ENCODE results near the gene SOBP.

Gene SOBP

GRCh38 chr6:107493158-107494057 lies 3.5 kb downstream of the SOBP start (continued):
- TF ChIP-seq, protein P1, sequence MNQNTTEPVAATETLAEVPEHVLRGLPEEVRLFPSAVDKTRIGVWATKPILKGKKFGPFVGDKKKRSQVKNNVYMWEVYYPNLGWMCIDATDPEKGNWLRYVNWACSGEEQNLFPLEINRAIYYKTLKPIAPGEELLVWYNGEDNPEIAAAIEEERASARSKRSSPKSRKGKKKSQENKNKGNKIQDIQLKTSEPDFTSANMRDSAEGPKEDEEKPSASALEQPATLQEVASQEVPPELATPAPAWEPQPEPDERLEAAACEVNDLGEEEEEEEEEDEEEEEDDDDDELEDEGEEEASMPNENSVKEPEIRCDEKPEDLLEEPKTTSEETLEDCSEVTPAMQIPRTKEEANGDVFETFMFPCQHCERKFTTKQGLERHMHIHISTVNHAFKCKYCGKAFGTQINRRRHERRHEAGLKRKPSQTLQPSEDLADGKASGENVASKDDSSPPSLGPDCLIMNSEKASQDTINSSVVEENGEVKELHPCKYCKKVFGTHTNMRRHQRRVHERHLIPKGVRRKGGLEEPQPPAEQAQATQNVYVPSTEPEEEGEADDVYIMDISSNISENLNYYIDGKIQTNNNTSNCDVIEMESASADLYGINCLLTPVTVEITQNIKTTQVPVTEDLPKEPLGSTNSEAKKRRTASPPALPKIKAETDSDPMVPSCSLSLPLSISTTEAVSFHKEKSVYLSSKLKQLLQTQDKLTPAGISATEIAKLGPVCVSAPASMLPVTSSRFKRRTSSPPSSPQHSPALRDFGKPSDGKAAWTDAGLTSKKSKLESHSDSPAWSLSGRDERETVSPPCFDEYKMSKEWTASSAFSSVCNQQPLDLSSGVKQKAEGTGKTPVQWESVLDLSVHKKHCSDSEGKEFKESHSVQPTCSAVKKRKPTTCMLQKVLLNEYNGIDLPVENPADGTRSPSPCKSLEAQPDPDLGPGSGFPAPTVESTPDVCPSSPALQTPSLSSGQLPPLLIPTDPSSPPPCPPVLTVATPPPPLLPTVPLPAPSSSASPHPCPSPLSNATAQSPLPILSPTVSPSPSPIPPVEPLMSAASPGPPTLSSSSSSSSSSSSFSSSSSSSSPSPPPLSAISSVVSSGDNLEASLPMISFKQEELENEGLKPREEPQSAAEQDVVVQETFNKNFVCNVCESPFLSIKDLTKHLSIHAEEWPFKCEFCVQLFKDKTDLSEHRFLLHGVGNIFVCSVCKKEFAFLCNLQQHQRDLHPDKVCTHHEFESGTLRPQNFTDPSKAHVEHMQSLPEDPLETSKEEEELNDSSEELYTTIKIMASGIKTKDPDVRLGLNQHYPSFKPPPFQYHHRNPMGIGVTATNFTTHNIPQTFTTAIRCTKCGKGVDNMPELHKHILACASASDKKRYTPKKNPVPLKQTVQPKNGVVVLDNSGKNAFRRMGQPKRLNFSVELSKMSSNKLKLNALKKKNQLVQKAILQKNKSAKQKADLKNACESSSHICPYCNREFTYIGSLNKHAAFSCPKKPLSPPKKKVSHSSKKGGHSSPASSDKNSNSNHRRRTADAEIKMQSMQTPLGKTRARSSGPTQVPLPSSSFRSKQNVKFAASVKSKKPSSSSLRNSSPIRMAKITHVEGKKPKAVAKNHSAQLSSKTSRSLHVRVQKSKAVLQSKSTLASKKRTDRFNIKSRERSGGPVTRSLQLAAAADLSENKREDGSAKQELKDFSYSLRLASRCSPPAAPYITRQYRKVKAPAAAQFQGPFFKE (tag by site-specific recombination; IDR thresholded peaks at IDR 0.05; ENCODE audit: borderline replicate concordance): no peak
- TF ChIP-seq KLF16 (tag by site-specific recombination; IDR thresholded peaks at IDR 0.05) (no peak; the same call in 1 of the 2 replicates), ZBTB48 (tag by site-specific recombination; IDR thresholded peaks at IDR 0.05) (peak; percentile 89), HOXC10 (CRISPR knock-in tag; IDR thresholded peaks at IDR 0.05) (no peak), ZNF248 (tag by site-specific recombination; IDR thresholded peaks at IDR 0.05) (no peak), ZNF184 (tag by site-specific recombination; IDR thresholded peaks at IDR 0.05) (no peak), ZNF544 (tag by site-specific recombination; IDR thresholded peaks at IDR 0.05) (no peak), ZNF423 (tag by site-specific recombination; IDR thresholded peaks at IDR 0.05) (0 out of 2 replicates have a peak, but pooled peaks have one; percentile 22), ZNF112 (tag by site-specific recombination; IDR thresholded peaks at IDR 0.05) (no peak), SCRT1 (tag by site-specific recombination; IDR thresholded peaks at IDR 0.05; ENCODE audit: borderline replicate concordance) (no peak)

GRCh38 chr6:107495196-107495643 lies 5.3 kb downstream of the SOBP start:
- CTCF ChIA-PET: interaction anchor here (3.3 kb wide), 1 partner anchor 177 kb away, joined by 12 read pairs; no protein-coding TSS in a partner anchor
- Histone ChIP-seq H3K4me1 (ENCODE audit: control insufficient read depth, insufficient read depth, low read length) (peaks cover 55% of the 10 kb centered on the region), H3K27ac (ENCODE audit: extremely low read depth, low read depth, low read length) (peak overlapping the region; percentile 0; the same call in 1 of the 2 replicates), H3K36me3 (ENCODE audit: control insufficient read depth in 2 of 2, insufficient read depth in 1 of 2, low read length in 2 of 2) (no peaks in the 10 kb centered on the region), H3K9me3 (ENCODE audit: control insufficient read depth, insufficient read depth, low read depth, low read length) (no peaks in the 10 kb centered on the region), H3K4me3 (ENCODE audit: low read depth, low read length) (no peak overlapping the region)
- POLR2A ChIA-PET: interaction anchor here (9.4 kb wide), 1 partner anchor 35 kb away, joined by 104 read pairs; the partner anchor contains the start of gene PDSS2
- TF ChIP-seq ZNF311 (tag by site-specific recombination; IDR thresholded peaks at IDR 0.05; ENCODE audit: borderline replicate concordance): no peak
- TF ChIP-seq ZNF202 (tag by site-specific recombination; IDR thresholded peaks at IDR 0.05; ENCODE audit: borderline replicate concordance): no peak
- TF ChIP-seq TRIM28 (IDR thresholded peaks at IDR 0.05; ENCODE audit: borderline replicate concordance, low read length): peak; percentile 72; the same call in 1 of the 2 replicates
- TF ChIP-seq ZNF449 (tag by site-specific recombination; IDR thresholded peaks at IDR 0.05): no peak
- TF ChIP-seq ZNF600 (tag by site-specific recombination; IDR thresholded peaks at IDR 0.05): peak; percentile 36; the same call in 1 of the 2 replicates
- TF ChIP-seq ZNF639 (tag by site-specific recombination; IDR thresholded peaks at IDR 0.05): no peak
- peak; percentile 49; the same call in 1 of the 2 replicates for TF ChIP-seq ZBTB17 (tag by site-specific recombination; IDR thresholded peaks at IDR 0.05)
- peak; percentile 86 for TF ChIP-seq PRDM1 (tag by site-specific recombination; IDR thresholded peaks at IDR 0.05)
- TF ChIP-seq ZNF175 (tag by site-specific recombination; IDR thresholded peaks at IDR 0.05): no peak
- 0 out of 2 replicates have a peak, but pooled peaks have one; percentile 8 for TF ChIP-seq ZNF660 (tag by site-specific recombination; IDR thresholded peaks at IDR 0.05)
- no peak for TF ChIP-seq ZNF423 (tag by site-specific recombination; IDR thresholded peaks at IDR 0.05)
- no peak for TF ChIP-seq ZNF837 (tag by site-specific recombination; IDR thresholded peaks at IDR 0.05)
- peak; percentile 19; the same call in 1 of the 2 replicates for TF ChIP-seq IKZF3 (tag by site-specific recombination; IDR thresholded peaks at IDR 0.05)

Measured in HEK293 (cell line).